ENCODE data around the gene ROCK2.
"Not testable (repeated sequence)": the region's sequence is repeated elsewhere in the genome, so short reads cannot be mapped to it uniquely, and the experiment has no call there.

Gene ROCK2

DNA sequence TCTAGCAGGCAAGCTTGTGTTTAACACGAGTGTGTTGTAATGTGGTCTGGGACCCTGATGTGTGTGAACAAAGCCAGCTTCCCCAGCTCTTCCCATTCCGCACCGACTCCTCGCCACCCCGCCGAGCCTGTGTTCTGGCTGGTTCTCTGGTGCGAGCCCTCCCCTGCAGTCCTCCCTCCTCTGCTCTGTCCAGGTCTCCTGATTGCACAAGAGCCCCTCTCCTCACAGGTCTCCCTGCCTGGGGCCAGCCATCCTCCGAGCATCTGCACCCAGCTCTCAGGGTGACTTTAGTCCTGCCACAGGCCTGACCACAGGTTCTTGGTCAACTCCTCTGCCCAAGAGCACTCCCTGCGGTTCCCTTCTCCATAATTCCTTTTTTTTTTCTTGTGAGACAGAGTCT lies 175.9 kb downstream of the ROCK2 start:
- no peak for FAIRE-seq

DNA sequence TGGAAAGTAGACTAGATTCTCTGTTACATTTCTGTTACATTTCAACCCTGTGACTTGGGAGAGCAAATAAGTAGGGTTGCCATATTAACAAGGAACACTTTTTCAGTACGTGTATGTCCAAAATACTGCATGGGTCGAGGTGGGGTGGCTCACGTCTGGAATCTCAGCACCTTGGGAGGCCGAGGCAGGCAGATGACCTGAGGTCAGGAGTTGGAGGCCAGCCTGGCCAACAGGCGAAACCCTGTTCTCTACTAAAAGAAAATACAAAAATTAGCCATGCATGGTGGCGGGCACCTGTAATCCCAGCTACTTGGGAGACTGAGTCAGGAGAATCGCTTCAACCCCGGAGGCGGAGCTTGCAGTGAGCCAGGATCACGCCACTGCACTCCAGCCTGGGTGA lies 178.0 kb downstream of the ROCK2 start:
- no peak for FAIRE-seq

DNA sequence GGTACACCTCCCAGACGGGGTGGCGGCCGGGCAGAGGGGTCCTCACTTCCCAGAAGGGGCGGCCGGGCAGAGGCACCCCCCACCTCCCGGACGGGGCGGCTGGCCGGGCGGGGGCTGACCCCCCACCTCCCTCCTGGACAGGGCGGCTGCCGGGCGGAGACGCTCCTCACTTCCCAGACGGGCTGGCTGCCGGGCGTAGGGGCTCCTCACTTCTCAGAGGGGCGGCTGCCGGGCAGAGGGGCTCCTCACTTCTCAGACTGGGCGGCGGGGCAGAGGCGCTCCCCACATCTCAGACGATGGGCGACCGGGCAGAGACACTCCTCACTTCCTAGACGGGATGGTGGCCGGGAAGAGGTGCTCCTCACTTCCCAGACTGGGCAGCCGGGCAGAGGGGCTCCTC lies 179.4 kb downstream of the ROCK2 start:
- not testable (repeated sequence) for FAIRE-seq

DNA sequence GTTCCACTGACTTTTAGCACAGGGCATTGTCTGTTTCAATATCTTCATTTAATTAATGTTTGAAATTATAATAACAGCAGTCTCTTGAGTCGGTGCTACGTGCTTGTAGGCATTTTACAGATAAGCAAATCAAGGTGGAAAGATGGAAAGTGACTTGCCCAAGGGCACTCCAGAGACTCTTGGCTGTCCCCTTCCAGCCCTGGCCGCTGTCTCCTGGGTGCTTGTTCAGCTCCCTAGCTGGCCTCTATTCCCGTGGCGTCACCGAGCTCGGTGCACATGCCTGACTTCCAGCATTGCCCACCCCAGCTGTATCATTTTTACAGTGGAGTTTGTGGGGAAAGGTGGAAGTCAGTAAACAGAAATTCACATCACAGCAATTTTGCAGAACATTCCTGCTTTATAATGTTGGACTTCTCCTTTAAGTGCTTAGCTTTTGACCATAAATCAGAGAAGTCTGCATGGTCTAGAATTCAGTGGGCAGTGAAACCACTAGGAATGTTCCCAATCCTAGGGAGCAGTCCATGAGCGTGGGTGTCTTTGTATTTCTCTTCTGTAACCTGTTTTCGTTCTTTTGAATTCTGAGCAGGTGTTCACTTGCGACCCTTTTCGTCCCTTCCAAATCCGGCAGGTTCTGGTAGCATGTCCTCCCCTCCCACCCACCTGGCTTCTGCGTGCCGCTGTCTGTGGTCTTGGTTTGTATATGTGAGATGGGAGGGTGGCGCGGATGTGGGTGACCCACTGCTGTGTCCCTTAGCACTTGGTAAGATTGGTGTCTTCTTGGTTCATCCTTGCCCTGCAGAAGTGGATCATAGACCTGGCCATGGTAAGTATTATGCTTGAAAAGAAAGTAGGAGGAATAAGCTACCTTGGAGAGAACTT lies 180.8 kb downstream of the ROCK2 start:
- no peak for FAIRE-seq

DNA sequence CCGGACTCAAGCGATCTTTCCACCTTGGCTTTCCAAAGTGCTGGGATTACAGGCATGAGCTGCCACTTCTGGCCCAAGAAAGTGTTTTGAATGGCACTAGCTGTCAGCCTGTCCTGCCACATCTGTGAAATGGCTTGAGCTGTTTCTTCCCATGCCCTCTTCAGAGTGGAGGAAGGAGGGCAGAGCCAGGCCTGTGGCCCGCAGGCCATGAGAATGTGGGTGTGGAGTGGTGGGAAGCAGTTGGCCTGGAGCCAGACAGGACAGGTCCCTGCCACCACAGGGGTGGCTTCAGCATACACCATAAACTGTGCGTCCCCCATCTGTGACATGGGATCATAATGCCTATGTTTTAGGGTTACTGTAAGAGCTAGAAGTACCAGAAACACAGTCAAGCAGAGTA lies 182.7 kb downstream of the ROCK2 start:
- FAIRE-seq = no peak

DNA sequence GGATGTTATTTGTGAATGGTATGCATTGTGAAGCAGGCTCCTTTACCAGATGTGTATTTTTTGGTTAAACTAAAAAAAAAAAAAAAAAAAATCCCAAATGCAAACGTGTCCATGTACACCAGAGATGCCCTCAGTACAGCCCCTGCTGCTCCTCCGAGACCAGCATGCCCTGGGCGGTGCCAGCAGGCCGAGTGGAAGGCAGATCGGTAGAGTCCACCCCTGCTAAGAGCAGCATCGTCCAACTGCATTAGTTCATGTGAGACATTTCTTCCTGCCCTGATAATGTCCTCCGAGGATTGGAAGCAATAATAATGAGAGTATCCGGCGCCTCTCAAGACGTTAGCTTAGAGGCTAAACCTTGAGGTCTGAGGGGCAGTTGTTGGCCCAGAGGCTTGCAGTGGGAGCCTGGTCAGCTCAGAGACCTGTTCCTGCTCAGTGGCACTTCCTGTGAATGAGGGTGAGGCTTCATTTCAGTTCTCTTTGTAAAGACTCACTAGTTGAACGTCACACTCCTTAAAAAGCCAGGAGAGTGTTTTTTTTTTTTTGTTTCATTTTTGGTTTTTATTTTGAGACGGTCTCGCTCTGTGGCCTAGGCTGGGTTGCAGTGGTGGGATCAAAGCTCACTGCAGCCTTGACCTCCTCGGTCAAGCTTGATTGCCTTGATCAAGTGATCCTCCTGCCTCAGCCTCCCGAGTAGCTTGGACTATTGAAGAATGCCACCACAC lies 183.5 kb downstream of the ROCK2 start:
- FAIRE-seq = no peak

DNA sequence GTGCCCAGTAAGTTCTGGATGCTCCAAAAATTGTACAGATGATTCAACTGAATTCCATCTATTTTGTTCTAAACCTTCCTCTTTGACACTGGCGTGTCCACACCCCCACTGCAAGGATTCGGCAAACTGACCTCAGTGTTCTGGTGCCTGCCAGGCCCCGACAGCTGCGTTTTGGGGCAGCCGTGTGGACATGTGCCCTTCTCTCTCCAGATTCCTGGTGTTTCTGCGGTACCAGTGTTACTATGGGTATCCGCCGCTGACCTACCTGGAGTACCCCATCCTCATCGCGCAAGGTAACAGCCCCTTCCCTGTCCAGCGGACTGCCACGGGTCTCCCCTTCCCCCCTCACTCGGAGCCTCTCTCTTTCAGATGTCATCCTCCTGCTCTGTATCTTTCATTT lies 184.2 kb downstream of the ROCK2 start:
- FAIRE-seq = no peak

DNA sequence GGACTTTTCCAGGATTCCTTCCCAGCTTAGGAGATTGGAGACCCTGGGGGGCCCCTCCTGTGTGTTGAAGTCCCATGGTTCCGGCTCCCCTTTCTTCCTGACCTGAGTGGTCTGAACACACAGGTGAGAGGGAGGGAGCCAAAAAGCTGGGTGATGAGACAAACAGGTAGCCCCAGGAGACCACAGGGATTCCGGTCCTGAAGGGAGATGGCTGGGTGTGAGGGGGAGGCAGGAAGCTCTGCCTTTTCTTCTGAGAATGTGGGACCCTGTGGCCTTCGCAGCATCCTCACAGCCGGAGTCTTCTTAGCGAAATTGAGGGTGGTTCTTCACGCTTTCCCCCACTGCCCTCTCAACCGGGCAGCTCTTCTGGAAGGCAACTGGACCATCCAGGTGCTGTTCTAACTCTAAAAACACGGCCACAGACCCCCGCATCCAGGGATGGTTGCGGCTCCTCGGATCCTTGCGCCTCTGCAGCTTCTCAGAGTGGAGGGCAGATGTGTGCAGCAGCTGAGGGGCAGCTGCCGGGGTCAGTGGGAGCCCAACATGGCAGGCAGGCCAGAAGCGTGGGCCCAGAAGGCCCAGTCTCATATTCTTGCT lies 184.8 kb downstream of the ROCK2 start:
- FAIRE-seq = no peak

DNA sequence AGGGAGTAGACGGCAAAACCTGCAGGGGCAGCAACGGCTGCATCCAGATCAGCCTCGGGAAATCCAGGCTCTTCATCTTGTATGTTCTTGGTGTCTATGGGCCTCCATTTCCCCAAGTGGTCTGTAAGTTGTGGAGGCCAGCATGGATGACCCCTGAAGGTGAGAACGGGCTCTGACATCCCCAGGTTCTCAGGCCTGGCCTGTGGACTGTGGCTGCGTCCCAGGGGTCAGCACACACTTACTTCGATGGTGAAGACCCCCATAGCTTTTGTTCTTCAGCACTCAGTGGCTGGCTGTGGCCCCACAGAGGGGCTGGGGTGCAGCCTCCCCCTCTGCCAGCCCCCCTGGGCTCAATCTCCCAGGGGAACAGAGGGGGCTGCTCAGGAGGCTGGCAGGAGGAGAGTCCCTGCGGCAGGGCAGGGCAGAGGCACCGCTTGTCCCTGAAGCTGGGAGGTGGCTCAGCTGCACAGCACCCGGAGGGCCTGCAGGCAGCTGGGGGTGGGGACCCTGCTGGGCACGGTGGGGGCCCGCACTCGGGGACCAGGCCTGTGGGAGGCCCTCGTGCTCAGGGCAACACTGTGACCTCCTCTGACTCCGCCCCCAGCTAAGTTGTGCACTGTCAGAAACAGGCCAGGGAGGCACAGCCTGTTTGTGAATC lies 185.4 kb downstream of the ROCK2 start:
- FAIRE-seq = no peak

DNA sequence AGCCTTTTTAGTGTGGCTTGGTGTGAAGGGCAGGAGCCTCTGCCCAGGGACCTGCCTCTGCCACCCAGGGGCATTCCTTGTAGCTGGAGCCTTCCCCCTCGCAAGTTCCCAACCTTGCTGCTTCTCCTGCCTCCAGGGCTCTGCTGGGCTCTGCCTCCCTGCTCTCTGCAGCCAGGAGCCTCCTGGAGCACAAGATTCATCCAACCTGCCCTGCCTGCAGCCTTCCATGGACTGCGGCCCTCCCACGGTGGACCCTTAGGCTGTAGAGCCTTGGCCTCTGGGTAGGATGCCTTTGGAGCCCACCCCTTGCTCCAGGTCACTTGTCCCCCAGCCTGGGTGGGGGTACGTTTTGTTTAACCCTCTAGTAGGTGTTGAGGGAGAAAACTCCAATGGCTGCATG lies 186.7 kb downstream of the ROCK2 start:
- FAIRE-seq = no peak

DNA sequence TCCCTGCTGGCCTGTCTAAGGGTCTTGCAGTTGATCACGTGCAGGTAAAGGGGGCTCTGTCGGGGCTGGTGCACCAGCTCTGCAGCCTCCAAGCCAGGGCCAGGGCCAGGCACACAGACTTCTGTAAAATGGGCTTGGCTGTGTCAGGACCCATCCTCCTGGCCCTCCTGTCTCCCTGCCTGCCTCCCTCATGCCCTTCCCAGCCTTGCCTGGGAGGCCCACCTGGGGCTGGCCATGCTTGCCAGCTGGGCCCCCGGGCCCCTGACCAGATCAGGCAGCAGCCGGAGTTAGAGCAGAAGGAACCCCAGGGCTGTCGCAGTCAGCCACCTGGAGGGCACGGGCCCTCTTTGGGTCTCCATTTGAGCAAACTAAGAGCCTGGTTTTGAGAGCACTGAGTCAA lies 187.1 kb downstream of the ROCK2 start:
- no peak for FAIRE-seq

DNA sequence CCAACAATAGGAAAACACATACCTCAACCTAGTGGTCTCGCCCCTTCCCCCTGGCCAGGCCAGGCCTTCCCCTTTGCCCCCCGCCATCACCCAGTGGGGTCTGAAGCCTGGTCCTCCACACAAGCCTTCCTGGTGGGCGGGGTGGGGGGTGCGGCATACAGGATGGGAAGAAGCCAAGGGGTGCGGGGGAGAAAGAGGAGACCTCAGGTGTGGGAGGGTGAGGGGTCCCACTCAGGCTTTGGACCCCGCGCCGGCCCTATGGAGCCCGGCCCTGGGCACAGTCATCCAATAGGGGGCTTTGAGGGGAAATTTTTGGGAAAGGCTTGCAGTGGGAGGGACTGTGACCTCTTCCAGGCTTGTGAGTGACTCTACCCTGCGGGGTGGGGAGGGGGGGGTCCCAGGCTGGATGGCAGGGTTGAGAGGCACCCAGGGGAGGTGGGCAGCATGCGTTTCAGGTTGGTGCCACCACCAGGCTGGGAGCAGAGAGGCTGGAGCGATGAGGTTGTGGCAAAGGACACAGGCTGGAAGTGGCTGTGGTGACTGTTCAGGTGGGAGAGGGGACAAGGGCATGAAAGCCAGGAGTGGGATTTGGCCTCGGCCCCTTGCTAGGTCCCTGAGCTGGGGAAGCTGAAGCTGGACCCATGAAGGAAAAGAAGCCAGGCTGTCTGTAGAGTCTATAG lies 187.9 kb downstream of the ROCK2 start:
- no peak for FAIRE-seq

DNA sequence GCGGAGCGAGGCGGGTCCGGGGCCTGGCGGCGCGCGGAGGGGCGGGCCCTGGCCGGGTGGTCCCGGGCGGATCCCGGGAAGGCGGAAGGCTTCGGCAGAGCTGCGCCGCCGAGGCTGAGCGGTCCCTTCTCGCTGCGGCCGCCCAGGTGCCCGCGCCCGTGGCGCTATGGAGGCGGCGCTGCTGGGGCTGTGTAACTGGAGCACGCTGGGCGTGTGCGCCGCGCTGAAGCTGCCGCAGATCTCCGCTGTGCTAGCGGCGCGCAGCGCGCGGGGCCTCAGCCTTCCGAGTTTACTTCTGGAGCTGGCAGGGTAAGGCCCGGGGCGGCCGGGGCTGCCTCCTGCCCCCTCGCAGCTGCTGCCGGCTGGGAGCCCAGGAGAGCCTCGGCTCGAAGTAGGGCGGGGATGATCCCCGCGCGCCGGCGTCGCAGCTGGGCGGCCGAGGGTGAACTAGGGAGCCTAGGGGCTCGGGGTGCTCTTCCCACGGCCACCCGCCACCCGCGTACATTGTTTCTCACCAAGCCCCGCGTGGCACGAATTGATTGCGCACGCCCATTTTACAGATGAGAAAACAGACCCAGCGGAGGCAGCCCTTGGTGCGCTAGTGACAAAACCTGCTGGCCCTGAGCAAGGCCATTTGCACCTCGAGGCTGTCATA lies 188.9 kb downstream of the ROCK2 start, which contains the start of gene SLC66A3:
Gene SLC66A3, plus strand, starts transcription at position 87 of the 655 bp plus-strand sequence. Its CDS starts 80 bp downstream, at position 167.
- FAIRE-seq = no peak

DNA sequence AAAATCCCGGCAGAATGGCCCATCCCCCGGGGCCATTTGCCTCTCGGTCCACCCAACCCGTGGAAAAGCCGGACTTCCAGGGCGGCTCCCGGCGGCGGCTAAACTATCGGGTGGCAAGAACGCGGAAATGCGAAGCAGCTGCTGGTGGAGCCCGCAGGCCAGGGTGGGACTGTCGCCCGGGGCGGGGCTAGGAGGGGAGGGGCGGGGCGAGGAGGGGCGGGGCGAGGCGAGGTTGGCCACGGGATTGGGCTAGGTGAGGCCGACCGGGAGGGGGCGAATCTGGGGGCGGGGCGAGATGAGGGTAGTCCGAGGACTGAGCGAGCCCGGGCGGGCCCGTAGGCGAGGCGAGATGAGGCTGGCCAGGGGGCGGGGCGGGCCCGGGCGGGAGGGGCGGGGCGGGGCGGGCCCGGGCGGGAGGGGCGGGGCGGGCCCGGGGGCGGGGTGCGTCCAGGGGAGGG lies 189.5 kb downstream of the ROCK2 start:
- FAIRE-seq = no peak

DNA sequence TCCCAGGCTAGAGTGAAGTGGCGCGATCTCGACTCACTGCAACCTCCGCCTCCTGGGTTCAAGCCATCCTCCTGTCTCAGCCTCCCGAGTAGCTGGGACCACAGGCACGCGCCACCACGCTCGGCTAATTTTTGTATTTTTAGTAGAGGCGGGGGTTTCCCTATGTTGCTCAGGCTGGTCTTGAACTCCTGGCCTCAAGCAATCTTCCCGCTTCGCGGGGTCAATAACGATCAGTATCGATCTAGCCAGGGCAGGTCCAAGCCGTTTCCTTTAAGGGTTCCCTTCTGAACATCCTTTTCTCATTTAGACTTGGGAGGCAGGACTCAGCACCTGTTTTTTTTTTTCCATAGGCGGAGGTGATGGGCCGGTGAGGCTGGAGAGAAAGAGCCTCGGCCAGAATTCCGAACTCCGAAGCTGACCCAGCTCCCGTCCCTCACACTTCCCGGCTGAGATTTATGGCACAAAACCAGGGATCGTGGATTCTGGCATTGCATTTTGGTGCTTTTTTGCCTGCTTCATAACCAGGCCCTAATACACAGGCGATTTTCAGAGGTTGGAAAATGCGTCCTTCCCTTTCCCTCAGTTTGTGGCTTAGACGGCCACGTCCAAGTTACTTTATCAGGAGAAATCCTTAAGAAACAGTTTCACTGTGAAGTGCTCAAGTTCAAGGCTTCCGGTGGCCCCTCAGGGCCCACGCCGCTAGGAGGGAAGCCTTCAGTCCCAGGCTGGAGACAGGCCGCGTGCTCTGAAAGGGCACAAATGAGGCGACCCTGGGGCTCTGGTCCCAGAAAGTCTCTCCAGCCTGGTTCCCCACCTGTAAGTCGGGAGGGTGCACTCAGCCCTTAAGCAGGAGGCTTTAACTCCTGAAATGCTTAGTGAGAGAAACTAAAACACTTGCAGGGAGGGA lies 190.2 kb downstream of the ROCK2 start:
- FAIRE-seq = no peak

DNA sequence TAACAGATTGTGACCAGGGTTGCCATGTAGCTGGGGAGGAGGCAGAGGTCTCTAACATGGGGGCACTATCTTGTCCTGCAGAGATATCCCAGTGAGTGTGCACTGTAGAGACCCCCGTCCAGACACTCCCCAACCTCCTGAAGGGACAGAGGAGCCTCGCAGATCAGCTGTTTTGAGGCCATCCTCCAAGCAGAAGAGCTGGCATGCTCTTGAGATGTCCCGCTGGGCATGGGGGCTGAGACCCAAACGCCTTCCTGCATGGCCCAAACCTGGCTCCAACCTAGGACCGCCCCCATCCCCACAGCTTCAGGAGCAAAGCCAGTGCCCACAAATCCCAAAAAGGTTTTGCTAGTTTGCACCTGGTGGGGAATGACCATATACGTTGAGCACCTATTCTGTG lies 191.8 kb downstream of the ROCK2 start:
- FAIRE-seq = no peak

DNA sequence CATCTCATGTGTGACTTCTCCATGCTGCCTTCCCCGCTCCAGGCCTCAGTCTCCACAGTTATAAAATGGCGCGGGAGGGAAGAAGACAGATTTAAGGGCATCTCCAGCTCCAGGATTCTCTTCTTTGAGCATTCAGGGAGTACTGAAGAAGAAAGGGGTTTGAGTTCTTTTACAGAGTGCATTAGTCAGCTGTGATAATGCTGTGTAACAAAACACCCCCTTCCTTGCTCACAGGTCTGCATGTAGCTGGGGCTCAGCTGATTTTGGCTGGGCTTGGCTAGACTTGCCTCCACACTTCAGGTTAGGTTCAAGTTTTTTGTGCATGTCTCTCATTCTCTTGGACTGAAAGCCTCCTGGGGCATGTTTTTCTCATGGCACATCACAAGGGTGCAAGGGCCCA lies 197.2 kb downstream of the ROCK2 start:
- no peak for FAIRE-seq

DNA sequence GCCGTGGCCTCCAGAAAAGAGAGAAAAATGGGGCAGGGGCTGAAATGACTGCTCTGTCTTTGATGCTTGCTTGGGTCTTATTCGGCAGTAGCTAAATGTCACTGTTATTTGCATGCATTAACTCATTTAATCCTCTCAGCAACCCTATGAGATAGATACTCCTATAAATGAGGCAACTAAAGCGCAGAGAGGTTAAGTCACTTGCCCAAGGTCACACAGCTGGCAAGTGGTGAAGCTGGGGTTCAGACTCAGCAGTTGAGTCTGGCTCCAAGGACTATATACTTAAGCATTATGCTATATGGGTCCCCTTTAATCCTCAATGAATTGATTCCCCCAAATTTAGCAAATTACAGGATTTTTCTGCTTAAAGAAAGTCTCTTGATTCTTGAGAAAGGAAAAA lies 198.4 kb downstream of the ROCK2 start:
- FAIRE-seq = no peak

DNA sequence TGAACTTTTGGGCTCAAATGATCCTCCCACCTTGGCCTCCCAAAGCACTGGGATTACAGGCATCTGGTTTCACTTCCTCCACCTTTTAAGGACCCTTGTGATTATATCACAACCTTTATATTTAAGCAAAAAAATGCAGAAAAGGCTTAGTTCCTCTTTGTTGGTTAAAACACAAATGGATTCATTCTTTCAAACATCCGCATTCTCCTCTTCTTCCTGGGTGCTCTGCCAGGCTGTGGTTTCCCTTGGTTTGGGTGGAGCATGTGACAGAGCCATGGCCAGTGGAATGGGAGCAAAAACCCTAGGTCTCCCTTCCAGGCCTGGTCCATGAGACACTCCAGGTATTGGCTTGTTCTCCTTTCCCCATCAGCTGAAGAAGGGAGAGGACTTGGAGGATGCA lies 199.1 kb downstream of the ROCK2 start:
- FAIRE-seq = no peak

DNA sequence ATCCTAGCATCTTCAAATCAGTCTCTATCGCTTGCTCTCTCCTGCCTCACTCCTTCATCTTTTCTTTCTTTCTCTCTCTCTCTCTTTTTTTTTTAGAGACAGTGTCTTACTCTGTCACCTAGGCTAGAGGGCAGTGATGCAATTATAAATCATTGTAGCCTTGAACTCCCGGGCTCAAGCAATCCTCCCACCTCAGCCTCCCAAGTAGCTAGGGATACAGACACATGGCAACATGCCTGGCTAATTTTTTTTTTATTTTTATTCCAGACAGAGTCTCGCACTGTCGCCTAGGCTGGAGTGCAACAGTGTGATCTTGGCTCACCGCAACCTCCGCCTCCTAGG lies 199.7 kb downstream of the ROCK2 start:
- FAIRE-seq = no peak

All from TTC549 (cell line).